Measurements from ENCODE around the gene RGS10.

Gene RGS10

DNA sequence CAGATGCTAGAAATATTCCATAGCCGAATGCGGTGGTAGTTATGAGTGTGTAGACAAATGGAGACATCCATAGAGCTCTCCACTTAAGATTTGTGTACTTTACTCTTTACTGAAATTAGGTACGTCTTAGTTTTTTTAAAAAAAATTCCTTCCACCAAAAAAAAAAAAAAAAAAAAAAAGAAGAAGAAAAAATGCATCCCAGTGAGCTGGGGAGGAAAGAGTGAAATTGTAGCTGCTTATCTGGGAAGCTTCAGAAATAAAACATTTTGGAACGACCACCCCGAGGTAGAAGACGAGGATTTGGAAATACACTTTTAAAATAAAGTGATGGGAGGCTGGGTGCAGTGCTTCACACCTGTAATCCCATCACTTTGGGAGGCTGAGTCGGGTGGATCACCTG lies 53.8 kb downstream of the RGS10 start:
- H4K20me1 ChIP-seq (ENCODE audit: insufficient read depth, low read length, poor library complexity, severe bottlenecking), result no peaks in the 10 kb centered on the region
- H3F3A ChIP-seq (ENCODE audit: low read depth), result no peaks in the 10 kb centered on the region
- H3K36me3 ChIP-seq (ENCODE audit: insufficient read depth, low read length), result no peaks in the 10 kb centered on the region
- H3K27me3 ChIP-seq (ENCODE audit: insufficient read depth, low read length, poor library complexity, severe bottlenecking), result no peaks in the 10 kb centered on the region
- no peaks in the 10 kb centered on the region for H3K9me3 ChIP-seq (ENCODE audit: insufficient read depth, low read depth, low read length)
- no peak for TF ChIP-seq CTCF (conservative IDR thresholded peaks at IDR 0.05; ENCODE audit: low read length)
- TF ChIP-seq EZH2phosphoT487 (IDR thresholded peaks at IDR 0.05; ENCODE audit: borderline replicate concordance), result no peak
- H2AFZ ChIP-seq (ENCODE audit: low read length), result no peak overlapping the region
- peaks cover 33% of the 10 kb centered on the region for H3K4me1 ChIP-seq (ENCODE audit: insufficient read depth, low read length, poor library complexity, severe bottlenecking)
- H3K4me3 ChIP-seq (ENCODE audit: low read length, poor library complexity, severe bottlenecking), result no peak overlapping the region
- H3K79me2 ChIP-seq (ENCODE audit: insufficient read depth, low read length), result no peaks in the 10 kb centered on the region
- H3K9ac ChIP-seq (ENCODE audit: low read depth, low read length, poor library complexity, severe bottlenecking), result peak overlapping the region; percentile 60
- no peaks in the 10 kb centered on the region for H3K9me2 ChIP-seq (replicated peaks; ENCODE audit: low read depth, low read length)
- no peak overlapping the region for H3K4me2 ChIP-seq (ENCODE audit: low read depth, low read length, poor library complexity, severe bottlenecking)

DNA sequence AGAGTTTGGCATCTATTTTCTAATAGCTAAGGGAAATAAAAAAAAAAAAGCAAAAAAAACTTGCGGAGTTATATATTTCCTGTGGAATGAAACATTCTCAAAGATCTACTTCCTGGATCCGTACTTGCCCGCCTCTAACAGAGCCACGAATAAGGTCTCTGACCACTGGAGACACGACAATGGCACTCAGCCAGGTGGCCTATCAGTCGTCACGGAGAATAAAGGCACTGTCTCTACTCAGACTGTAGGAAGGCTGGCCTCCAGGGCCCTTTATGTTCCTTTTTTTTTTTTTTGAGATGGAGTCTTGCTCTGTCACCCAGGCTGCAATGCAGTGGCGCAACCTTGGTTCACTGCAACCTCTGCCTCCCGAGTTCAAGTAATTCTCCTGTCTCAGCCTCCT lies 58.7 kb downstream of the RGS10 start:
- Histone ChIP-seq H4K20me1 (ENCODE audit: insufficient read depth, low read length, poor library complexity, severe bottlenecking) (no peaks in the 10 kb centered on the region), H3K9me3 (ENCODE audit: insufficient read depth, low read depth, low read length) (no peaks in the 10 kb centered on the region), H3K4me3 (ENCODE audit: low read length, poor library complexity, severe bottlenecking) (no peak overlapping the region), H3F3A (ENCODE audit: low read depth) (no peaks in the 10 kb centered on the region), H2AFZ (ENCODE audit: low read length) (no peak overlapping the region), H3K9ac (ENCODE audit: low read depth, low read length, poor library complexity, severe bottlenecking) (no peak overlapping the region), H3K79me2 (ENCODE audit: insufficient read depth, low read length) (no peaks in the 10 kb centered on the region), H3K9me2 (replicated peaks; ENCODE audit: low read depth, low read length) (no peaks in the 10 kb centered on the region), H3K4me1 (ENCODE audit: insufficient read depth, low read length, poor library complexity, severe bottlenecking) (peaks cover 5% of the 10 kb centered on the region), H3K27me3 (ENCODE audit: insufficient read depth, low read length, poor library complexity, severe bottlenecking) (no peaks in the 10 kb centered on the region), H3K36me3 (ENCODE audit: insufficient read depth, low read length) (no peaks in the 10 kb centered on the region), H3K4me2 (ENCODE audit: low read depth, low read length, poor library complexity, severe bottlenecking) (no peak overlapping the region)
- TF ChIP-seq EZH2phosphoT487 (IDR thresholded peaks at IDR 0.05; ENCODE audit: borderline replicate concordance), result no peak
- no peak for TF ChIP-seq CTCF (conservative IDR thresholded peaks at IDR 0.05; ENCODE audit: low read length)

- no peaks in the 10 kb centered on the region for H3K27me3 ChIP-seq (ENCODE audit: insufficient read depth, low read length, poor library complexity, severe bottlenecking)
- no peak overlapping the region for H2AFZ ChIP-seq (ENCODE audit: low read length)
- no peaks in the 10 kb centered on the region for H3K9me2 ChIP-seq (replicated peaks; ENCODE audit: low read depth, low read length)
- TF ChIP-seq CTCF (conservative IDR thresholded peaks at IDR 0.05; ENCODE audit: low read length) (no peak), EZH2phosphoT487 (IDR thresholded peaks at IDR 0.05; ENCODE audit: borderline replicate concordance) (no peak)
- H3K79me2 ChIP-seq (ENCODE audit: insufficient read depth, low read length), result no peaks in the 10 kb centered on the region
- no peak overlapping the region for H3K4me3 ChIP-seq (ENCODE audit: low read length, poor library complexity, severe bottlenecking)
- H4K20me1 ChIP-seq (ENCODE audit: insufficient read depth, low read length, poor library complexity, severe bottlenecking), result no peaks in the 10 kb centered on the region
- H3F3A ChIP-seq (ENCODE audit: low read depth), result no peaks in the 10 kb centered on the region
- H3K4me2 ChIP-seq (ENCODE audit: low read depth, low read length, poor library complexity, severe bottlenecking), result no peak overlapping the region
- H3K9ac ChIP-seq (ENCODE audit: low read depth, low read length, poor library complexity, severe bottlenecking), result no peak overlapping the region
- no peaks in the 10 kb centered on the region for H3K36me3 ChIP-seq (ENCODE audit: insufficient read depth, low read length)
- no peaks in the 10 kb centered on the region for H3K9me3 ChIP-seq (ENCODE audit: insufficient read depth, low read depth, low read length)
- H3K4me1 ChIP-seq (ENCODE audit: insufficient read depth, low read length, poor library complexity, severe bottlenecking), result peaks cover 11% of the 10 kb centered on the region
These were observed 59.5 kb downstream of the RGS10 start for GRCh38 chr10:119483001-119483400.
